ENCODE measurements around the gene SPOP. TPM values are rescaled to one million over a fixed set of nuclear protein-coding genes. Genes with fewer than 3 reads are reported as not detected.

SPOP gene
- total RNA-seq, 1 experiment from 2014 or later, result 52.3 TPM

DNA sequence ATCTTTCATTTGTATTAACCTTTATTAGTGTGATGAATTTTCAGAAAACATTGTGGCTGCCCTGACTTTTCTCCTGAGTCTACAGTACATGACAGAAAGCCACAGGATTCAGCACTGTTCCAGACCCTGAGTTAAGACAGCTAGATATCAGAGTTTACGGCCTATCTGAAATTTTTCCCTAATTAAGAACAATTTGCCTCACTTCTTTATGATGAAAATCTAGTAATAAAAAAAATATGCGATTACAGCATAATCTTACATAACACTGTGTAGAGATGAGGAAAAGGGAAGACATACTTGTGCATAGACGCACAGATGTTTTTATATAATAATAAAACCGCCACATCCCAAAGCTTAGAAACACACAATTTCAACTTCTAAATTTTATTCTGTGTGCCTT lies 7.3 kb downstream of the SPOP start:
- ChIA-PET POLR2A (interaction anchor here (0.6 to 1.7 kb wide), 4 partner anchors 23 to 149 kb away, joined by 3 to 4 read pairs (median 3); no protein-coding TSS in a partner anchor), CTCF (interaction anchor here (0.5 to 1.0 kb wide), 3 partner anchors 25 to 1495 kb away, joined by 3 to 5 read pairs (median 5); no protein-coding TSS in a partner anchor)
- H3K27ac Mint-ChIP-seq (ENCODE audit: low read depth, unreplicated experiment), result no peak overlapping the region
- no peak for DNase-seq (ENCODE audit: unreplicated experiment)
- no peak overlapping the region for H3K4me3 Mint-ChIP-seq (ENCODE audit: unreplicated experiment)
- no peaks in the 10 kb centered on the region for H3K27me3 Mint-ChIP-seq (ENCODE audit: insufficient read depth, unreplicated experiment)
- peaks cover 10% of the 10 kb centered on the region for H3K4me1 Mint-ChIP-seq (ENCODE audit: insufficient read depth, unreplicated experiment)
- H3K9me3 Mint-ChIP-seq (ENCODE audit: unreplicated experiment), result no peaks in the 10 kb centered on the region
- BruUV-seq (replicated peaks), result no TSS peak
- H3K36me3 Mint-ChIP-seq (ENCODE audit: insufficient read depth, unreplicated experiment), result peaks cover 10% of the 10 kb centered on the region
- TF ChIP-seq, protein P1, sequence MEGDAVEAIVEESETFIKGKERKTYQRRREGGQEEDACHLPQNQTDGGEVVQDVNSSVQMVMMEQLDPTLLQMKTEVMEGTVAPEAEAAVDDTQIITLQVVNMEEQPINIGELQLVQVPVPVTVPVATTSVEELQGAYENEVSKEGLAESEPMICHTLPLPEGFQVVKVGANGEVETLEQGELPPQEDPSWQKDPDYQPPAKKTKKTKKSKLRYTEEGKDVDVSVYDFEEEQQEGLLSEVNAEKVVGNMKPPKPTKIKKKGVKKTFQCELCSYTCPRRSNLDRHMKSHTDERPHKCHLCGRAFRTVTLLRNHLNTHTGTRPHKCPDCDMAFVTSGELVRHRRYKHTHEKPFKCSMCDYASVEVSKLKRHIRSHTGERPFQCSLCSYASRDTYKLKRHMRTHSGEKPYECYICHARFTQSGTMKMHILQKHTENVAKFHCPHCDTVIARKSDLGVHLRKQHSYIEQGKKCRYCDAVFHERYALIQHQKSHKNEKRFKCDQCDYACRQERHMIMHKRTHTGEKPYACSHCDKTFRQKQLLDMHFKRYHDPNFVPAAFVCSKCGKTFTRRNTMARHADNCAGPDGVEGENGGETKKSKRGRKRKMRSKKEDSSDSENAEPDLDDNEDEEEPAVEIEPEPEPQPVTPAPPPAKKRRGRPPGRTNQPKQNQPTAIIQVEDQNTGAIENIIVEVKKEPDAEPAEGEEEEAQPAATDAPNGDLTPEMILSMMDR (IDR thresholded peaks at IDR 0.05; ENCODE audit: unreplicated experiment), result no peak
- intact Hi-C loops (cut with micrococcal nuclease), result no loop called here

DNA sequence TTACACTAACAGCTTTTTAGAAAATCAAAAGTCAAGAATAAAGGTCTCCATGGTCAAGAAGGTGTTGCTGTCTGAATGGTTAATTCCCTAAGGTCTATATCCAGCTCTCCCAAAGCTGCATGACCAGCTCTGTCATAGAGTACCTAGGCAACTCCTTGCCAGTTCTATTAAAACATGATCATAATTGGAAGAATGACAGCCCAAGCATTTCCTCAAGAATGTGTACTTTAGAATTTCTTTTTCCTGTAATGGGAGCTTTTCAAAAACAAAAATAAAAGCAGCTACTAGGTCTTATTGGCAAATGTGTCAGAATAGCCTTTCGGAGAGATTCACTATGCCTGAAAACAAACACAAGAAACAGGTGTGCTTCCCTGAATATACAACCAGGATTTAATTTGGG lies 7.9 kb downstream of the SPOP start:
- no peak overlapping the region for H3K4me3 Mint-ChIP-seq (ENCODE audit: unreplicated experiment)
- H3K4me1 Mint-ChIP-seq (ENCODE audit: insufficient read depth, unreplicated experiment), result peaks cover 8% of the 10 kb centered on the region
- no TSS peak for BruUV-seq (replicated peaks)
- H3K36me3 Mint-ChIP-seq (ENCODE audit: insufficient read depth, unreplicated experiment), result peaks cover 17% of the 10 kb centered on the region
- DNase-seq (ENCODE audit: unreplicated experiment), result no peak
- no peaks in the 10 kb centered on the region for H3K27me3 Mint-ChIP-seq (ENCODE audit: insufficient read depth, unreplicated experiment)
- POLR2A ChIA-PET, result interaction anchor here (0.6 to 1.7 kb wide), 4 partner anchors 9 to 148 kb away, joined by 3 to 4 read pairs (median 3); no protein-coding TSS in a partner anchor
- no peaks in the 10 kb centered on the region for H3K9me3 Mint-ChIP-seq (ENCODE audit: unreplicated experiment)
- CTCF ChIA-PET, result interaction anchor here (0.5 to 1.0 kb wide), 3 partner anchors 95 to 1780 kb away, joined by 3 to 5 read pairs (median 3); no protein-coding TSS in a partner anchor
- intact Hi-C loops (cut with micrococcal nuclease), result no loop called here
- H3K27ac Mint-ChIP-seq (ENCODE audit: low read depth, unreplicated experiment), result no peak overlapping the region
- TF ChIP-seq, protein P1 (IDR thresholded peaks at IDR 0.05; ENCODE audit: unreplicated experiment), result no peak

DNA sequence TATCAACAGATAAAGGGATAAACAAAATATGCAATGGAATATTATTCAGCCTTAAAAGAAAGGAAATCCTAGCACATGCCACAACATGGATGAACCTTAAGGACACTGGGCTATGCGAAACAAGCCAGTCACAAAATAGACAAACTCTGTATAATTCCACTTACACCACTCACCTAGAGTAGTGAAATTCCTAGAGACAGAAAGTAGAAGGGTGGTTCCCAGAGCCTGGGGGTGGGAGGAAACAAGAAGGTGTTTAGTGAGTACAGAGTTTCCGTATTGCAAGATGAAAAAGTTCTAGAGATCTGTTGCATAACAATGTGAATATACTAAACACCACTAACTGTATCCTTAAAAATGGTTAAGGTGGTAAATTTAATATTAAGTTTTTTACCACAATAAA lies 10.0 kb downstream of the SPOP start:
- intact Hi-C loops (cut with micrococcal nuclease), result no loop called here
- no peak for DNase-seq (ENCODE audit: unreplicated experiment)
- Mint-ChIP-seq H3K9me3 (ENCODE audit: unreplicated experiment) (no peaks in the 10 kb centered on the region), H3K27ac (ENCODE audit: low read depth, unreplicated experiment) (no peak overlapping the region), H3K27me3 (ENCODE audit: insufficient read depth, unreplicated experiment) (no peaks in the 10 kb centered on the region), H3K36me3 (ENCODE audit: insufficient read depth, unreplicated experiment) (peaks cover 22% of the 10 kb centered on the region), H3K4me1 (ENCODE audit: insufficient read depth, unreplicated experiment) (no peaks in the 10 kb centered on the region), H3K4me3 (ENCODE audit: unreplicated experiment) (no peak overlapping the region)
- BruUV-seq (replicated peaks), result no TSS peak
- TF ChIP-seq, protein P1 (IDR thresholded peaks at IDR 0.05; ENCODE audit: unreplicated experiment), result no peak
- ChIA-PET POLR2A (no interaction called here), CTCF (no interaction called here)

DNA sequence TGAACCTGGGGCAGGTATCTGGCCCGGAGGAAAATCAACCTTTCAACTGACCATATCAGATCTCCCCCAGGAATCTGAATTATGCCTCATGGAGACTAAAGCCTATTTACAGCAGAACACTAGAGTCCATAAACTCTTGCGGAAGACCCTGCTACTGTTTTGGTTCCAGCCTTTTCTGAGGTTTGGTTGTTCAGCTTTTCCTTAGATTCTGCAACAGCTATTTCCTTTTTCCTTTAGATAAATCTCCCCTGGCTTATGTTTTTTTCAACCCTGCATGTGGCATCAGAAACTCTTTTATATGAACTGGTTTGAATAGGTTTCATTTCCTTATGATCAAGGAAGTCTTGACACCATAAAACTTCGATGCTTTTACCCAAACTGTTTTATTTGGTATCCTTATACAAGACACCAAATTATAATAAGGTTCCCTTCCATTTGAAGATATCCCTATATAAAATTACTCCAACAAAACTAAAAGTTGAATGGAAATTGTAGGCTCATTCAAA lies 13.1 kb downstream of the SPOP start:
- no peak overlapping the region for H3K4me3 Mint-ChIP-seq (ENCODE audit: unreplicated experiment)
- CTCF ChIA-PET, result interaction anchor here (0.6 kb wide), 1 partner anchor 230 kb away, joined by 3 read pairs; no protein-coding TSS in a partner anchor
- H3K4me1 Mint-ChIP-seq (ENCODE audit: insufficient read depth, unreplicated experiment), result peaks cover 6% of the 10 kb centered on the region
- TF ChIP-seq, protein P1 (IDR thresholded peaks at IDR 0.05; ENCODE audit: unreplicated experiment), result no peak
- intact Hi-C loops (cut with micrococcal nuclease), result no loop called here
- no peak for DNase-seq (ENCODE audit: unreplicated experiment)
- no peaks in the 10 kb centered on the region for H3K9me3 Mint-ChIP-seq (ENCODE audit: unreplicated experiment)
- BruUV-seq (replicated peaks), result no TSS peak
- peaks cover 26% of the 10 kb centered on the region for H3K36me3 Mint-ChIP-seq (ENCODE audit: insufficient read depth, unreplicated experiment)
- no peaks in the 10 kb centered on the region for H3K27me3 Mint-ChIP-seq (ENCODE audit: insufficient read depth, unreplicated experiment)
- H3K27ac Mint-ChIP-seq (ENCODE audit: low read depth, unreplicated experiment), result no peak overlapping the region
- POLR2A ChIA-PET, result interaction anchor here (0.7 to 0.9 kb wide), 2 partner anchors 13 to 14 kb away, joined by 3 to 5 read pairs; partner anchors contain the start of gene SPOP
